ENCODE measurements around the gene MOBP. TPM values are rescaled to one million over a fixed set of nuclear protein-coding genes. Genes with fewer than 3 reads are reported as not detected.

Gene MOBP
- total and polyA plus RNA-seq, 9 of the 15 experiments (the other 6 are each of a cell fraction or from before 2014, with no cell fraction given): 0.09 to 0.33 (median 0.11) TPM; not detected in 4

GRCh38 chr3:39532777-39533176 is 65.3 kb downstream of the MOBP start:
- no TSS peak for BruUV-seq (replicated peaks)
- no peak overlapping the region for H3K4me2 ChIP-seq (ENCODE audit: insufficient read depth, low read length)
- no peak for FAIRE-seq

More at GRCh38 chr3:39532777-39533176, 65.3 kb downstream of the MOBP start:
- TF ChIP-seq ZNF316 (IDR thresholded peaks at IDR 0.05) (0 out of 2 replicates have a peak, but pooled peaks have one; percentile 25), MEIS2 (IDR thresholded peaks at IDR 0.05; ENCODE audit: partially characterized antibody) (no peak), ZNF224 (CRISPR knock-in tag; IDR thresholded peaks at IDR 0.05) (no peak), WHSC1 (IDR thresholded peaks at IDR 0.05; ENCODE audit: low read length) (no peak), MAX (CRISPR knock-in tag; IDR thresholded peaks at IDR 0.05) (no peak), ARNT (IDR thresholded peaks at IDR 0.05) (no peak), DLX4 (CRISPR knock-in tag; IDR thresholded peaks at IDR 0.05) (no peak), RNF219 (CRISPR knock-in tag; IDR thresholded peaks at IDR 0.05) (no peak)
- no peaks in the 10 kb centered on the region for H3K9me3 ChIP-seq (replicated peaks; ENCODE audit: control insufficient read depth, insufficient read depth, low read depth, low read length)
- peaks cover 2 to 17% of the 10 kb centered on the region in 2 experiments; a peak in 1 of 5 replicates for H3K27me3 ChIP-seq (ENCODE audit: control insufficient read depth in 2 of 2, insufficient read depth in 2 of 2, low read length in 2 of 2)
- no peak for DNase-seq (ENCODE audit: extremely low read depth in 1 of 4, low spot score in 3 of 4)
- POLR2A ChIA-PET: no interaction called here
- H3K9me1 ChIP-seq (ENCODE audit: control insufficient read depth, insufficient read depth, low read length): no peaks in the 10 kb centered on the region
- H3K9ac ChIP-seq (ENCODE audit: insufficient read depth in 1 of 2, low read depth in 2 of 2, low read length in 2 of 2): no peak overlapping the region
- intact Hi-C loops (cut with micrococcal nuclease): no loop called here
- H3K4me3 ChIP-seq: no peak overlapping the region
- WGBS (ENCODE audit: insufficient coverage, low coverage, missing lambda C conversion rate): 6% methylated on average over 1 of the region's 1 CpG
- no peaks in the 10 kb centered on the region for H4K20me1 ChIP-seq (replicated peaks; ENCODE audit: control insufficient read depth, insufficient read depth, low read length)
- CTCF ChIA-PET (ENCODE audit: low intra/inter-chr PET ratio): no interaction called here
- H3K36me3 ChIP-seq (ENCODE audit: control insufficient read depth, insufficient read depth, low read length): no peaks in the 10 kb centered on the region
- no peak for ATAC-seq
- no peak overlapping the region for H3K27ac ChIP-seq (ENCODE audit: extremely low read depth, low read depth, low read length)
- H2AFZ ChIP-seq (ENCODE audit: low read depth, low read length): no peak overlapping the region
- no peaks in the 10 kb centered on the region for H3K79me2 ChIP-seq (ENCODE audit: control insufficient read depth, insufficient read depth, low read length)
- in situ Hi-C loops (cut with MboI): no loop called here
- no peaks in the 10 kb centered on the region for H3K4me1 ChIP-seq (replicated peaks in 1 of 2; ENCODE audit: control insufficient read depth in 2 of 2, insufficient read depth in 2 of 2, low read length in 2 of 2)

Data from K562 (cell line).